Neural cell (in vitro differentiated cells): ENCODE data around the gene TNFRSF4.

Experiments used
- EP300 ChIP-seq: fragments of 450-650 bp; conservative IDR thresholded peaks from 2 replicates; pipeline ENCODE4 v1.6.1; 2014; ENCODE audit warnings: antibody characterized with exemption, mild to moderate bottlenecking, moderate library complexity; ENCODE audit not compliant: poor library complexity, severe bottlenecking
- EZH2 ChIP-seq: fragments of 200-600, 300-800 bp; shearing (Covaris generic), sonication (generic); IDR thresholded peaks from 2 replicates; pipeline ENCODE4 v1.6.1; 2014; ENCODE audit warnings: antibody characterized with exemption, low read length, borderline replicate concordance, mild to moderate bottlenecking; ENCODE audit not compliant: insufficient read depth, poor library complexity, severe bottlenecking
- REST ChIP-seq: IDR thresholded peaks from 2 replicates; pipeline ENCODE4 v1.6.1; 2012; ENCODE audit warnings: borderline replicate concordance
- SMC3 ChIP-seq: fragments of 450-650 bp; conservative IDR thresholded peaks from 2 replicates; pipeline ENCODE4 v1.6.1; 2014; ENCODE audit warnings: antibody characterized with exemption, mild to moderate bottlenecking, moderate library complexity; ENCODE audit not compliant: poor library complexity

- TF ChIP-seq SMC3 (no peak), EZH2 (no peak), EP300 (no peak), REST (no peak)
Measured at GRCh38 chr1:1173061-1173792, 40.7 kb downstream of the TNFRSF4 start.
